ENCODE data around the gene SLC24A4. TPM values are rescaled to one million over a fixed set of nuclear protein-coding genes. Genes with fewer than 3 reads are reported as not detected.

The SLC24A4 gene
- total RNA-seq, 1 donor from 2014 or later, result not detected

DNA sequence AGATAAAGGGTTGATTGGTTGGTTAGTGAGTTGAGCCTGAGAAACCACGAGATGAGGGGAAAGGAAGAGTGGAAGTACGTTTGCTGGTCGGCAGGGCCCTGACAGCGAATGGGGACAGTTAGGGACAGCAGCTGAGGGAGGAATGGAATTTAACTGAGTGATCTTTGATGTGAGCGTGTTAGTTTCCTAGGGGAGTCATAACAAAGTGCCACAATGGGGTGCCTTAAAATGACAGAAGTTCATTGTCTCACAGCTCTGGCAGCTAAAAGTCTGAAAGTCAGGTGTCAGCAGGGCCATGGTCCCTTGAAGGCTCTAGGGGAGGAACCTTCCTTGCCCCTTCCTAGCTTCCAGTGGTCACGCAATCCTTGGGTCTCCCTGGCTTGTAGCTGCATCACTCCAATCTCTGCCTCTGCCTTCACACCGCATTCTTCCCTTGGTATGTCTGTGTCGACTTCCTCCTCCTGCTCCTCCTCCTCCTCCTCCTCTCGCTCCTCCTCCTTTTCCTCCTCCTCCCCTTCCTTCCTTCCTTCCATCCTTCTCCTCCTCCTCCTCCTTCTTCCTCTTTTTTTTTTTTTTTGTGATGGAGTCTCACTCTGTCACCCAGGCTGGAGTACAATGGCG lies 164.7 kb downstream of the SLC24A4 start:
- H3K36me3 Mint-ChIP-seq, result no peaks in the 10 kb centered on the region
- no peaks in the 10 kb centered on the region for H3K4me1 Mint-ChIP-seq
- H3K9me3 Mint-ChIP-seq, result no peaks in the 10 kb centered on the region
- TF ChIP-seq CTCF (IDR thresholded peaks at IDR 0.05; ENCODE audit: unreplicated experiment), result no peak
- no peak for DNase-seq (ENCODE audit: low spot score in 2 of 2, unreplicated experiment in 2 of 2)
- no peak overlapping the region for H3K27ac Mint-ChIP-seq
- no peaks in the 10 kb centered on the region for H3K27me3 Mint-ChIP-seq (ENCODE audit: low read depth)
- H3K4me3 Mint-ChIP-seq, result no peak overlapping the region

DNA sequence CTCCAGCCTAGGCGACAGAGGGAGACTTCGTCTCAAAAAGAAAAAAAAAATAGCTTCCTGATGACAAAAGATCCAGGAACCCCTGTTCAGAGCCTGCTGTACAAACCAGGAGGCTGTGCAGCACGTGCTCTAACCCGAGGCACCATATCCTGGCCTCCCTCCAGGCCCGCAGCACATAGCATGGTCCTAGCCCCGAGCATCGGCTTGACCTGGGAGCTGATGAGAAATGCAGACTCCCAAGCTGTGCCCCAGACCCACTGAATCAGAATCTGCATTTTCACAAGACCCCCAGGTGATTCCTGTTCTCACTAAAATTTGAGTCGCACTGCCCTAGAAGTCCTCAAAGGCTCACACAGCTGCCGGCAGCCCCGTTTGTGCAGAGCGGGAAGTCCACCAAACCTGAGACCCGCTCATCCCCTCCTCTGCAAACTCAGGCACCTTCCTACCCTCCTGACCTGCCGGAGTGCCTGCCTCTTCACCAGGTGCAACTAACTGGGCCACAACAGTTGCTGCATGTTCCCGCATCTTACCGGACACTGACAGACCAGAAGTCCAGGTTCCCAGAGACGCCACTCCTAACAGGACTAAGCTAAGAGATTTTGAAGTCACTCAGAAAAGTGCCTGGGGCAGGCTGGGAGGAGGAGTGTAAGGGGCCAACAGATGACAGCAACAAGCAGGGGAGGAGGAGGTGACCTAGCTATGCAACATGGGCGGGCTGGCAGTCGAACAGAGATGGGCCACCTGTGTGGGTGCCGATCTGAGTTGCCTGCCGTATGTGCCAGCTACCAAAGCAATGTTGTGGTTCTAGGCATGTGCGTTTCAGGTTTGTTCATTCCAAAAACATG lies 166.7 kb downstream of the SLC24A4 start:
- H3K36me3 Mint-ChIP-seq, result no peaks in the 10 kb centered on the region
- H3K27me3 Mint-ChIP-seq (ENCODE audit: low read depth), result no peaks in the 10 kb centered on the region
- H3K4me3 Mint-ChIP-seq, result no peak overlapping the region
- H3K9me3 Mint-ChIP-seq, result no peaks in the 10 kb centered on the region
- peak in 1 of 2 experiments; percentile 33 for DNase-seq (ENCODE audit: low spot score in 2 of 2, unreplicated experiment in 2 of 2)
- H3K27ac Mint-ChIP-seq, result no peak overlapping the region
- no peak for TF ChIP-seq CTCF (IDR thresholded peaks at IDR 0.05; ENCODE audit: unreplicated experiment)
- no peaks in the 10 kb centered on the region for H3K4me1 Mint-ChIP-seq

GRCh38 chr14:92490239-92490959 lies 167.4 kb downstream of the SLC24A4 start:
- Mint-ChIP-seq H3K27ac (no peak overlapping the region), H3K4me3 (no peak overlapping the region), H3K27me3 (ENCODE audit: low read depth) (no peaks in the 10 kb centered on the region), H3K36me3 (no peaks in the 10 kb centered on the region), H3K9me3 (no peaks in the 10 kb centered on the region), H3K4me1 (peaks cover 3% of the 10 kb centered on the region)
- TF ChIP-seq CTCF (IDR thresholded peaks at IDR 0.05; ENCODE audit: unreplicated experiment), result no peak
- peak in 1 of 2 experiments; percentile 20 for DNase-seq (ENCODE audit: low spot score in 2 of 2, unreplicated experiment in 2 of 2)

DNA sequence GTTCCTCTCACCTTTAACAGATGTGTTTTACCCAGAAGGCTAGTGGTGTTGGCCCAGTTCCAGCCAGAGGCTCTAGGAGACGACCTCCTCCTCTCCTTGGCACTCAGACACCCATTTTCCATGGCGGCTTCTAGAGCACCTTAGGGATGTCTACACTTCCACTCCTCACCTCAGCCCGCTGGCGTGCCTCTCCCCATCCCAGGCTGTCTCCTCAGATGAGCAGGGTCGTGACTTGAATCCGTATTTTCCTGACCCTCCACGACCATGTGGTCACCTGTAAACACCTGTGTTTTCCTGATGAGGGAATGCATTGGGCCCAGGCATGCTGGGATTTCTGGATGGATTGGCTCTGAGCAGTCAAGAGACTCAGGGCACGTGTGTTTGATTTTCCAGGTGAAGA lies 168.8 kb downstream of the SLC24A4 start:
- H3K27me3 Mint-ChIP-seq (ENCODE audit: low read depth), result no peaks in the 10 kb centered on the region
- peak in 1 of 2 experiments; percentile 29 for DNase-seq (ENCODE audit: low spot score in 2 of 2, unreplicated experiment in 2 of 2)
- TF ChIP-seq CTCF (IDR thresholded peaks at IDR 0.05; ENCODE audit: unreplicated experiment), result no peak

GRCh38 chr14:92492258-92492657 lies 169.3 kb downstream of the SLC24A4 start:
- no peaks in the 10 kb centered on the region for H3K9me3 Mint-ChIP-seq
- H3K36me3 Mint-ChIP-seq, result no peaks in the 10 kb centered on the region
- H3K4me3 Mint-ChIP-seq, result no peak overlapping the region
- peaks cover 3% of the 10 kb centered on the region for H3K4me1 Mint-ChIP-seq
- no peak for TF ChIP-seq CTCF (IDR thresholded peaks at IDR 0.05; ENCODE audit: unreplicated experiment)
- H3K27ac Mint-ChIP-seq, result no peak overlapping the region
- no peaks in the 10 kb centered on the region for H3K27me3 Mint-ChIP-seq (ENCODE audit: low read depth)
- no peak for DNase-seq (ENCODE audit: low spot score in 2 of 2, unreplicated experiment in 2 of 2)

More for the DNA sequence above, 168.8 kb downstream of the SLC24A4 start:
- H3K4me3 Mint-ChIP-seq, result no peak overlapping the region
- no peaks in the 10 kb centered on the region for H3K36me3 Mint-ChIP-seq
- H3K4me1 Mint-ChIP-seq, result peaks cover 3% of the 10 kb centered on the region
- no peaks in the 10 kb centered on the region for H3K9me3 Mint-ChIP-seq
- no peak overlapping the region for H3K27ac Mint-ChIP-seq
